SJSA1 (cell line): ENCODE data around the gene SOS2. TPM values are rescaled to one million over a fixed set of nuclear protein-coding genes. Genes with fewer than 3 reads are reported as not detected.
"Not testable (repeated sequence)": the region's sequence is repeated elsewhere in the genome, so short reads cannot be mapped to it uniquely, and the experiment has no call there.

Experiments used
- DNase-seq, 2 experiments: peaks; one replicate each; pipeline ENCODE4 v3.0.0-alpha.2; 2015 to 2020; ENCODE audit warnings: low spot score in 2 of 2, low read depth in 1 of 2
- H3K27ac ChIP-seq: fragments of 250-450 bp; sonication (Bioruptor Pico); 2 replicates; pipeline ENCODE4 v1.5.1; 2020; ENCODE audit warnings: mild to moderate bottlenecking, moderate library complexity
- H3K27me3 ChIP-seq: fragments of 250-450 bp; sonication (Bioruptor Pico); replicated peaks from 2 replicates; pipeline ENCODE4 v1.5.1; 2020; ENCODE audit warnings: mild to moderate bottlenecking, moderate library complexity
- H3K36me3 ChIP-seq: fragments of 250-450 bp; sonication (Bioruptor Pico); 2 replicates; pipeline ENCODE4 v1.5.1; 2020; ENCODE audit warnings: mild to moderate bottlenecking
- H3K4me1 ChIP-seq: fragments of 250-450 bp; sonication (Bioruptor Pico); replicated peaks from 2 replicates; pipeline ENCODE4 v1.6.1; 2021; ENCODE audit warnings: mild to moderate bottlenecking
- H3K4me3 ChIP-seq: fragments of 250-450 bp; sonication (Bioruptor Pico); 2 replicates; pipeline ENCODE4 v1.5.1; 2020; ENCODE audit warnings: mild to moderate bottlenecking
- H3K9me3 ChIP-seq: fragments of 250-450 bp; sonication (Bioruptor Pico); replicated peaks from 2 replicates; pipeline ENCODE4 v1.5.1; 2020; ENCODE audit warnings: mild to moderate bottlenecking
- total RNA-seq: library from RNA; depleted of rRNA; stranded (reverse); fragments of >200 nt; shearing (Covaris generic); gene quantifications from 2 replicates; pipeline ENCODE4 v1.2.3, GENCODE V29; 2014

Gene SOS2
- total RNA-seq, 1 experiment from 2014 or later: 16.2 TPM

GRCh38 chr14:50212726-50213125, 18.7 kb downstream of the SOS2 start:
- Histone ChIP-seq H3K27ac (no peak overlapping the region), H3K4me1 (no peaks in the 10 kb centered on the region), H3K4me3 (no peak overlapping the region), H3K27me3 (no peaks in the 10 kb centered on the region), H3K9me3 (no peaks in the 10 kb centered on the region), H3K36me3 (no peaks in the 10 kb centered on the region)
- no peak for DNase-seq

GRCh38 chr14:50210074-50210473, 21.3 kb downstream of the SOS2 start:
- Histone ChIP-seq H3K27me3 (no peaks in the 10 kb centered on the region), H3K9me3 (no peaks in the 10 kb centered on the region), H3K36me3 (no peaks in the 10 kb centered on the region), H3K27ac (no peak overlapping the region), H3K4me1 (no peaks in the 10 kb centered on the region), H3K4me3 (no peak overlapping the region)
- no peak for DNase-seq

- no peaks in the 10 kb centered on the region for H3K9me3 ChIP-seq
- no peak overlapping the region for H3K4me3 ChIP-seq
- no peaks in the 10 kb centered on the region for H3K27me3 ChIP-seq
- DNase-seq: no peak
- peaks cover 23% of the 10 kb centered on the region for H3K36me3 ChIP-seq
- no peak overlapping the region for H3K27ac ChIP-seq
- no peaks in the 10 kb centered on the region for H3K4me1 ChIP-seq
These were observed 32.9 kb downstream of the SOS2 start for GRCh38 chr14:50198499-50198898.

- H3K4me3 ChIP-seq: no peak overlapping the region
- no peaks in the 10 kb centered on the region for H3K9me3 ChIP-seq
- DNase-seq: no peak
- H3K27me3 ChIP-seq: no peaks in the 10 kb centered on the region
- H3K4me1 ChIP-seq: no peaks in the 10 kb centered on the region
- no peak overlapping the region for H3K27ac ChIP-seq
- 0 out of 2 replicates have a peak, but pooled peaks cover 3% of the 10 kb centered on the region for H3K36me3 ChIP-seq
These were observed 39.9 kb downstream of the SOS2 start for GRCh38 chr14:50191499-50191898.

GRCh38 chr14:50186107-50186506, 45.3 kb downstream of the SOS2 start:
- H3K27me3 ChIP-seq: no peaks in the 10 kb centered on the region
- no peak overlapping the region for H3K27ac ChIP-seq
- H3K9me3 ChIP-seq: no peaks in the 10 kb centered on the region
- DNase-seq: no peak
- no peaks in the 10 kb centered on the region for H3K4me1 ChIP-seq
- H3K4me3 ChIP-seq: no peak overlapping the region
- H3K36me3 ChIP-seq: peaks cover 12% of the 10 kb centered on the region

GRCh38 chr14:50173891-50174290, 57.5 kb downstream of the SOS2 start:
- Histone ChIP-seq H3K4me3 (no peak overlapping the region), H3K27me3 (no peaks in the 10 kb centered on the region), H3K4me1 (no peaks in the 10 kb centered on the region), H3K36me3 (no peaks in the 10 kb centered on the region), H3K9me3 (no peaks in the 10 kb centered on the region), H3K27ac (no peak overlapping the region)
- no peak for DNase-seq

- Histone ChIP-seq H3K27me3 (no peaks in the 10 kb centered on the region), H3K9me3 (no peaks in the 10 kb centered on the region), H3K4me1 (no peaks in the 10 kb centered on the region), H3K36me3 (no peaks in the 10 kb centered on the region), H3K27ac (no peak overlapping the region), H3K4me3 (no peak overlapping the region)
- DNase-seq: no peak
These were observed 59.5 kb downstream of the SOS2 start for GRCh38 chr14:50171895-50172294.

- not testable (repeated sequence) for DNase-seq, H3K36me3 ChIP-seq, H3K27me3 ChIP-seq, H3K4me3 ChIP-seq, H3K27ac ChIP-seq, H3K9me3 ChIP-seq, H3K4me1 ChIP-seq
These were observed 64.0 kb downstream of the SOS2 start for GRCh38 chr14:50167381-50167780.

GRCh38 chr14:50156111-50156510, 75.3 kb downstream of the SOS2 start:
- H3K9me3 ChIP-seq: no peaks in the 10 kb centered on the region
- H3K4me3 ChIP-seq: no peak overlapping the region
- DNase-seq: no peak
- H3K27me3 ChIP-seq: no peaks in the 10 kb centered on the region
- H3K27ac ChIP-seq: no peak overlapping the region
- peaks cover 9% of the 10 kb centered on the region; the same call in 1 of the 2 replicates for H3K36me3 ChIP-seq
- no peaks in the 10 kb centered on the region for H3K4me1 ChIP-seq

GRCh38 chr14:50148799-50149198, 82.6 kb downstream of the SOS2 start:
- DNase-seq: no peak
- Histone ChIP-seq H3K4me3 (no peak overlapping the region), H3K27ac (no peak overlapping the region), H3K36me3 (peaks cover 15% of the 10 kb centered on the region), H3K9me3 (no peaks in the 10 kb centered on the region), H3K4me1 (no peaks in the 10 kb centered on the region), H3K27me3 (no peaks in the 10 kb centered on the region)

GRCh38 chr14:50139192-50139591, 92.2 kb downstream of the SOS2 start:
- no peak overlapping the region for H3K4me3 ChIP-seq
- no peak overlapping the region for H3K27ac ChIP-seq
- no peaks in the 10 kb centered on the region for H3K9me3 ChIP-seq
- H3K4me1 ChIP-seq: no peaks in the 10 kb centered on the region
- DNase-seq: peak in 1 of 2 experiments; percentile 2
- H3K36me3 ChIP-seq: no peaks in the 10 kb centered on the region
- H3K27me3 ChIP-seq: no peaks in the 10 kb centered on the region

- no peaks in the 10 kb centered on the region for H3K9me3 ChIP-seq
- H3K36me3 ChIP-seq: peaks cover 23% of the 10 kb centered on the region
- no peaks in the 10 kb centered on the region for H3K27me3 ChIP-seq
- DNase-seq: no peak
- H3K4me1 ChIP-seq: no peaks in the 10 kb centered on the region
- H3K4me3 ChIP-seq: no peak overlapping the region
- no peak overlapping the region for H3K27ac ChIP-seq
These were observed 103.6 kb downstream of the SOS2 start for GRCh38 chr14:50127802-50128201.

- Histone ChIP-seq H3K4me1 (no peaks in the 10 kb centered on the region; the same call in 1 of the 2 replicates), H3K9me3 (no peaks in the 10 kb centered on the region), H3K36me3 (peaks cover 13% of the 10 kb centered on the region), H3K4me3 (no peak overlapping the region), H3K27me3 (no peaks in the 10 kb centered on the region), H3K27ac (no peak overlapping the region)
- DNase-seq: no peak
These were observed 108.3 kb downstream of the SOS2 start for GRCh38 chr14:50123062-50123461.

- Histone ChIP-seq H3K27me3 (no peaks in the 10 kb centered on the region), H3K4me3 (no peak overlapping the region), H3K4me1 (peaks cover 7% of the 10 kb centered on the region), H3K27ac (no peak overlapping the region), H3K9me3 (no peaks in the 10 kb centered on the region), H3K36me3 (peaks cover 13% of the 10 kb centered on the region)
- no peak for DNase-seq
These were observed 109.1 kb downstream of the SOS2 start for GRCh38 chr14:50122291-50122690.

GRCh38 chr14:50121486-50121885, 109.9 kb downstream of the SOS2 start:
- peaks cover 13% of the 10 kb centered on the region for H3K36me3 ChIP-seq
- peaks cover 13% of the 10 kb centered on the region for H3K4me1 ChIP-seq
- H3K27me3 ChIP-seq: no peaks in the 10 kb centered on the region
- H3K4me3 ChIP-seq: no peak overlapping the region
- H3K9me3 ChIP-seq: no peaks in the 10 kb centered on the region
- H3K27ac ChIP-seq: no peak overlapping the region
- DNase-seq: no peak
